ENCODE measurements around the gene TMPRSS11F. TPM values are rescaled to one million over a fixed set of nuclear protein-coding genes. Genes with fewer than 3 reads are reported as not detected.

Gene TMPRSS11F
- total RNA-seq, 4 donors from 2014 or later = not detected

- in situ Hi-C loops (cut with MboI; ENCODE audit: low sequenced_read_pairs in 4 of 4) = no loop called here
- intact Hi-C loops (cut with DNase I; ENCODE audit: low total_unique reads) = no loop called here
- DNase-seq (no peak), ATAC-seq (no peak)
- H3K4me1 ChIP-seq = no peaks in the 10 kb centered on the region
- H3K27me3 ChIP-seq = no peaks in the 10 kb centered on the region
- H3K36me3 ChIP-seq = no peaks in the 10 kb centered on the region
- H3K9me3 ChIP-seq = no peaks in the 10 kb centered on the region
- no peak overlapping the region for H3K27ac ChIP-seq
- no peak overlapping the region for H3K4me3 ChIP-seq
- TF ChIP-seq POLR2A (IDR thresholded peaks at IDR 0.05) (no peak), CTCF (IDR thresholded peaks at IDR 0.05 in 4 of 5, conservative IDR thresholded peaks at IDR 0.05 in 1 of 5) (no peak)
Measured at GRCh38 chr4:68109868-68110267, 19.8 kb downstream of the TMPRSS11F start.

- in situ Hi-C loops (cut with MboI; ENCODE audit: low sequenced_read_pairs in 4 of 4) = no loop called here
- H3K4me3 ChIP-seq = no peak overlapping the region
- TF ChIP-seq CTCF (IDR thresholded peaks at IDR 0.05 in 4 of 5, conservative IDR thresholded peaks at IDR 0.05 in 1 of 5) (no peak), POLR2A (IDR thresholded peaks at IDR 0.05) (no peak)
- no peaks in the 10 kb centered on the region for H3K27me3 ChIP-seq
- H3K36me3 ChIP-seq = no peaks in the 10 kb centered on the region
- H3K4me1 ChIP-seq = no peaks in the 10 kb centered on the region
- no peak overlapping the region for H3K27ac ChIP-seq
- no peaks in the 10 kb centered on the region for H3K9me3 ChIP-seq
- intact Hi-C loops (cut with DNase I; ENCODE audit: low total_unique reads) = no loop called here
- no peak for ATAC-seq
- DNase-seq = no peak
Measured at GRCh38 chr4:68082758-68083157, 46.9 kb downstream of the TMPRSS11F start.

- intact Hi-C loops (cut with DNase I; ENCODE audit: low total_unique reads) (no loop called here), in situ Hi-C loops (cut with MboI; ENCODE audit: low sequenced_read_pairs in 4 of 4) (no loop called here)
- TF ChIP-seq CTCF (IDR thresholded peaks at IDR 0.05 in 4 of 5, conservative IDR thresholded peaks at IDR 0.05 in 1 of 5) (no peak), POLR2A (IDR thresholded peaks at IDR 0.05) (no peak)
- H3K4me1 ChIP-seq = no peaks in the 10 kb centered on the region
- H3K9me3 ChIP-seq = no peaks in the 10 kb centered on the region
- no peaks in the 10 kb centered on the region for H3K27me3 ChIP-seq
- H3K27ac ChIP-seq = no peak overlapping the region
- no peaks in the 10 kb centered on the region for H3K36me3 ChIP-seq
- no peak for DNase-seq
- ATAC-seq = no peak
- H3K4me3 ChIP-seq = no peak overlapping the region
Measured at GRCh38 chr4:68079928-68080327, 49.7 kb downstream of the TMPRSS11F start.

- ATAC-seq = no peak
- TF ChIP-seq CTCF (IDR thresholded peaks at IDR 0.05 in 4 of 5, conservative IDR thresholded peaks at IDR 0.05 in 1 of 5) (no peak), POLR2A (IDR thresholded peaks at IDR 0.05) (no peak)
Measured at GRCh38 chr4:68077737-68078136, 51.9 kb downstream of the TMPRSS11F start.

GRCh38 chr4:68077301-68077700 lies 52.4 kb downstream of the TMPRSS11F start:
- intact Hi-C loops (cut with DNase I; ENCODE audit: low total_unique reads) = no loop called here
- H3K4me3 ChIP-seq = no peak overlapping the region
- H3K9me3 ChIP-seq = no peaks in the 10 kb centered on the region
- in situ Hi-C loops (cut with MboI; ENCODE audit: low sequenced_read_pairs in 4 of 4) = no loop called here
- no peaks in the 10 kb centered on the region for H3K4me1 ChIP-seq
- DNase-seq (no peak), ATAC-seq (no peak)
- TF ChIP-seq POLR2A (IDR thresholded peaks at IDR 0.05) (no peak), CTCF (IDR thresholded peaks at IDR 0.05 in 4 of 5, conservative IDR thresholded peaks at IDR 0.05 in 1 of 5) (no peak)
- no peaks in the 10 kb centered on the region for H3K36me3 ChIP-seq
- no peaks in the 10 kb centered on the region for H3K27me3 ChIP-seq
- no peak overlapping the region for H3K27ac ChIP-seq

More at GRCh38 chr4:68077737-68078136, 51.9 kb downstream of the TMPRSS11F start:
- Histone ChIP-seq H3K9me3 (no peaks in the 10 kb centered on the region), H3K4me3 (no peak overlapping the region), H3K36me3 (no peaks in the 10 kb centered on the region), H3K4me1 (no peaks in the 10 kb centered on the region), H3K27me3 (no peaks in the 10 kb centered on the region), H3K27ac (no peak overlapping the region)
- intact Hi-C loops (cut with DNase I; ENCODE audit: low total_unique reads) (no loop called here), in situ Hi-C loops (cut with MboI; ENCODE audit: low sequenced_read_pairs in 4 of 4) (no loop called here)
- no peak for DNase-seq
